GM18517 (cell line): ENCODE data around the gene EPN3.

Experiments
- ATAC-seq: cut with Tn5 transposase; IDR thresholded peaks from one replicate; pipeline ENCODE4 v1.9.1; 2021; ENCODE audit warnings: mild to moderate bottlenecking, moderate library complexity; ENCODE audit not compliant: unreplicated experiment

Gene EPN3

DNA sequence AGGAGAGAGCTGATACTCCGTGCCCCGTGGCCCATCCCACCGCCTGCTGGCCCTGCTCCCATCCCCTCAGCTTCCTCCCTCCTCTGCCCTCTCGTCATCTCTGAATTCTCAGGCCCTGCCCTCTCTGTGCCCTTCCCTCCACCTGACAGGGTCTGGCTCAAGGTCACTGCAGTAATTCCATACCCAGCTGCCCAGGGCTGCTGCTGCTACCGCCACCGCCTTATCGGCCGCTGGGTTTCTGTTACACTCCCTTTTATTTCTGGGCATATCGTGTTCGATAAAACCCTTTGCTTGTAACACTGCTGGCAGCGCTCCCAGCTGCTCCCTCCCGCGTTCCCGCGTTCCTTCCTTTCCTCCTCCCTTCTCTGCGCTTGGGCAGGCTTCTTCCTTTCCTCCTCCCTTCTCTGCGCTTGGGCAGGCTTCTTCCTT lies 1.2 kb downstream of the EPN3 start:
- ATAC-seq: no peak

DNA sequence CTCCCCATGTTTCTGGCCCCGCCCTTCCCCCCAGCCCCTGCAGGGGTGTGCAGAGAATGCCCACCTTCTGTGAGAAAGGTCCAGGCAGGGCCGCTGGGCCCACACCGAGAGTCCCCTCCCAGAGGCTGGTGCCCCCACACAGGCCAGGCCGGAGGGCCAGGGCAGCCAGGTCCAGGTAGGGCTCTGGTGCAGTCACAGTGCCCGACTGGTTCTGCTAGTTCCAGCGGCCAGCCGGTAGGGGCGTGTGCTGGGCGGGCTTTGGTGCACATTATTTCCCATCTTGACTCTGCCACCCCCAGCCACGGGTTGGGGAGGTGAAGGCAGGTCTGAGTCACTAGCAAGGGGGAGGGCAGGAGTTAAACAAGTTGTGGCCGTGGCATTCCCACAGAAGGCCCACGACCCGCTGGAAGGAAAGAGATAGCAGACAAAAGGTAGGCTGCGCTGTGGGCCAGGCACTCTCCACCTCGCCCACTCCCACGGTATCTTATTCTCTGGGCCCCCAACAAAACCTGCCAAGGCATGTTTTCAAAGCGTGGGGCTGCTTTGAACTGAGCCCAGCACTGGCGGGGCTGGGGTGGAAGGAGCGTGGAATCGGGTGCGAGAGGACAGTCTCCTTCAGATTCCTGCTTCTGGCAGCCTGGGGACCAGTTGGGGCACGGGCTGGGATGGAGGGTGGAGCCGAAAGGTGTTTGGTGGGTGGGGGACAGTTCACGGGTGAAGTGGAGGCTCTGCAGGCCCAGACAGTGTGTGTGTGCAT lies 1.9 kb downstream of the EPN3 start:
- no peak for ATAC-seq

GRCh38 chr17:50534979-50535326 lies 2.4 kb downstream of the EPN3 start:
- ATAC-seq: no peak

- no peak for ATAC-seq
These were observed 2.9 kb downstream of the EPN3 start for GRCh38 chr17:50535407-50535806.

- ATAC-seq: no peak
These were observed 4.4 kb downstream of the EPN3 start for GRCh38 chr17:50536683-50537646.

DNA sequence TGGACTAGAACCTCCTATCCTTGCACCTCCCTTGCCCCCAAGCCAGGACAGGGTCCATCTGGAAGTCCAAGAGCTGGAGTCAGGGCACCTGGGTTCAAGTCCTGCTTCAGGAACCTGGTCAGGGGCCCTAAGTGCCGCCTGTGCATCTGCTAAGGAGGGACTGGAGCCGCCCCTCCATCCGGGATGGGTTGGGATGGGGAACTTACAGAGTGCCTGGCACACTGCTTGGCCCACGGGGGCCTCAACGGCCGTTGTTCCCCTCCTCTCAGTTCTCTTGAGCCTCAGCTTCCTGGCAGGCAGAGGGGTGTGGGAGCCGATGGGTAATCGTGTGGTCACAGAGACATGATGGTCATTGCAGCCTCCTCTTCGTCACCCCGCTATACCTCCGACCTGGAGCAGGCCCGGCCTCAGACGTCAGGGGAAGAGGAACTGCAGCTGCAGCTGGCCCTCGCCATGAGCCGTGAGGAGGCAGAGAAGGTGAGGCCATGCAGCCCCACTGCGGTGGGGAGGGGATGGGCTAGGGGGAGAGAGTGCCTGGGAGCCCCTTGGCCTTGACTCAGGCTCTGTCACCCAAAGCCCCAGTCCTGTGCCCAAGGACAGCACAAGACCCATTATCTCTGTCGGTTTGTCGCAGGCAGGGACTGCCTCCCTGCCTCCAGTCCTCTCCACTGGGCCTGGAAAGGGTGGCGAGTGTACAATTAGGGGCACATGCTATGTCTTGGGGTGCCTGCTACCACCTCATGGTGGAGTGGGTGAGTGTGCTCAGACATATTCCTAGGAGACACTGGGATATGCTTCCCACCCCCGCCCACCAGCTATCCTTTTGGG lies 5.4 kb downstream of the EPN3 start:
- no peak for ATAC-seq

GRCh38 chr17:50538549-50539410 lies 6.2 kb downstream of the EPN3 start:
- ATAC-seq: no peak

DNA sequence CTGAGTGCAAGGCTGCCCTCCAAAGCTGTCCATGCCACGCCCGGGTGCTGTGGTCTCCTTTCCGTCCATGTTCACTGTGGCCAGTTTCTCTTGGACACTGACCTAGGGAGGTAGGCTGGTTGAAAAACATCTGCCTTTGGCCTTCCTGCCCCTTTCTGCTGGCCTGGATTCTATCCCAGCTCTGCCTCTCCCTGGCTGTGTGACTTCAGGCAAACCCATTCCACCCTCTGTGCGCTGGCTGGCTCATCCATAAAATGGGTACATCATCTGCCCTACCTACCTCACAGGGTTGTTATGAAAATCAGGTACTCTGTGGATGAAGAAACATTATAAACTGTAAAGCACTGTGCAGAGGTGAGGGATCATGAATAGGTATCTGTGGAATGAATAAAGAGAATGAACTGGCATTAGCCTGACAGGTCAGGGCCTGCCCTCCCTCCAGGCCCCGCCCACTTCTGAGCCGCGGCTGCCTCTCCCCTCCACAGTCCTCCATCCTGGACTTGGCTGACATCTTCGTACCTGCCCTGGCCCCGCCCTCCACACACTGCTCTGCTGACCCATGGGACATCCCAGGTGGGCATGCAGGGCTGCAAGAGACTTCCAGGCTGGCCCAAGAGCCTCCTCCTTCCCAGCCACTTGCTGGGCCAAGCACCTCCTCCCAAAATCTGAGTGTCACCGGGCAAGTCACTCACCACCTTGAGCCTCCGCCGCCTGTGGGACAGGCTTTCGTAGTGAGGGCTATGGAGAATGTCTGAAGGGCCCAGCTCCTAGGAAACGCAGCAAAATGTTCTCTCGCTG lies 7.4 kb downstream of the EPN3 start:
- no peak for ATAC-seq

DNA sequence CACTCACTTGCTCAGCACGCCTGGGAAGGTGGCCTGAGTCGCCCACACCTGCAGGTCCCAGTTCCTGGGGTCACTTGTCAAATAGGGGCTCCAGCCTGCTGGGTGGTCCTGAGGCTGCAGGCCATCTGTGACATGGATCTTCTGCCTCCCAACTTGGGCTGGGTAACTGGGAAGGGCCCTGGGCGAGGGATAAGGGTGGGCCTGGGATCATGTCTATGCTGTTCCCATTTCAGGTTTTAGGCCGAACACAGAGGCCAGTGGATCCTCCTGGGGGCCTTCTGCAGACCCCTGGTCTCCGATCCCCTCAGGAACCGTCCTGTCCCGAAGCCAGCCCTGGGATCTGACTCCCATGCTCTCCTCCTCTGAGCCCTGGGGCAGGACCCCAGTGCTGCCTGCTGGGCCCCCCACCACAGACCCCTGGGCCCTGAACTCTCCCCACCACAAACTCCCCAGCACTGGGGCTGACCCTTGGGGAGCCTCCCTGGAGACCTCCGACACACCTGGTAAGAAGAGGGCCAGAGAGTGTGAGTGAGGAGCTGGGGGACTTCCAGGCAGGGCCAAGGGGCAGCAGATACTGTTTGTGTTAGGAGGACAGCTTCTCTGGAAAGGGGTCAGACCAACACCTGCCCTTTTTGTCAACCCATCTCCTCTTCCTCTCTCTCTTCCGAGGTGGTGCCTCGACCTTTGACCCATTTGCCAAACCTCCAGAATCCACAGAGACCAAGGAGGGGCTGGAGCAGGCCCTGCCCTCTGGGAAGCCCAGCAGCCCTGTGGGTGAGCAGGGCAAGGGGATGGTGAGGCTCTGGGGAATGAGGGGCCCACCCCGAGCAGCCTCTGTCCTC lies 8.2 kb downstream of the EPN3 start:
- no peak for ATAC-seq

GRCh38 chr17:50541402-50541715 lies 8.8 kb downstream of the EPN3 start:
- no peak for ATAC-seq

- peak; percentile 66 for ATAC-seq
These were observed 9.5 kb downstream of the EPN3 start for GRCh38 chr17:50541716-50542688.

DNA sequence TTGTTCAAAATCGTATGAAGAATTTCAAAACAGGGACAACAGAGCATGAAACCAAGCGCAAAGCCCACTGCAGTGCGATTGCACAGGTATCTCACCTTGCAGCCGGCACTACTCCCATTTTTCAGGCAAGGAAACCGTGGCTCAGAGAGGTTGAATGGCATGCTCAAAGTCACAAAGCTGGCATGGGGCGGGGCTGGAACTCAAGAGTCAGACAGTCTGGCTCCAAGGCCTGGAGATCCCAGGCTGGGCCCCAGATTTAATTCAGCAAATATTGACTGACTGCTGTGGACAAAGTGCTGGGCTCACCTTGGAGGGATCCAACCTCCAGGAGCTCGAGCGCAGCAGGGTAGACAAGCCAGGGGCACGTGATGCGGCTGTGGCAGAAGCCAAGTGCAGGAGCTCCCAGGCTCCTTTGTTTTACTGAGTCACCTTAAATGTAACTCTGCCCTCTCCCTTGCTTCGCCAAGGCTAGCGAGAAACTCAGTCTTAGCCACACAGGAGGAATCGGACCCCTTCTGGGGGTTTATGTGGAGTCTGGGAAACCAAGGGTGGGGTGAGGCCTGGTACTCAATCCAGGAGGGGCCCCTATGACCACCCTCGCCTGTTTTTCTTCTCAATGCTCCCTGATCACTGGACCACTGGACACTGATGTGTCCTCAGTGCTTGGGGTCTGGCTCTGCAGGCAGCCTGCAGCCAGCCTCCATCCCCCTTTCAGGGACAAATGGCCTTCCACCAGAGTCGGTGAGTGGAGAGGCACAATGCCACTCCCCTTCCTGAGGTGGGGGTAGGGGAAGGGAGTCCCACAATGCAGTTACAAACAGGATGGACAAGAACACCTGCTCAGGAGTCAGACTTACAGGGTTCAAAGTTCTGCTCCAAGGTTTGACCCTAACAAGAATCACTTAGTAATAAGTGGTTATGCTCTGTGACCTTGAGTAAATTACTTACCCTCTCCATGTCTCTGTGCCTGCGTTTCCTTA lies 10.6 kb downstream of the EPN3 start:
- ATAC-seq: no peak

DNA sequence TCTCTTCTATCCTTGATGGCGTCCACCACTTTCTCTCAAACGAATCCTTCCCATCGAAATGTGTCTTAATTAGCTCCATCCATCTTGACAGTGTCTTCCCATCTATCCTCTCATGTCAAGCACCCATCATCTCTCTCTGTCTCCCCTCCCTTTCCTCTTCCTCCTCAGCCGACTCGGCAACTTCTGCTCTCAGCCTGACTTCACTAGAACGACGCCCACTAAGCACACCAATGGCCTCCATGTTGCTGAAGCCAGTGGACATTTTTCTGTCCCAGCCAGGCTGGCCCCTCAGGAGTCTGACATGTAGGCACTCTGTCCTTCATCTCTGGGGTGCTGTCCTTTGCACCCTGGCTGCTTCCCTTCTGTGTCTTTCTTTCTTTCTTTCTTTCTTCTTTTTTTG lies 12.0 kb downstream of the EPN3 start:
- no peak for ATAC-seq

GRCh38 chr17:50545311-50545710 lies 12.8 kb downstream of the EPN3 start:
- no peak for ATAC-seq

DNA sequence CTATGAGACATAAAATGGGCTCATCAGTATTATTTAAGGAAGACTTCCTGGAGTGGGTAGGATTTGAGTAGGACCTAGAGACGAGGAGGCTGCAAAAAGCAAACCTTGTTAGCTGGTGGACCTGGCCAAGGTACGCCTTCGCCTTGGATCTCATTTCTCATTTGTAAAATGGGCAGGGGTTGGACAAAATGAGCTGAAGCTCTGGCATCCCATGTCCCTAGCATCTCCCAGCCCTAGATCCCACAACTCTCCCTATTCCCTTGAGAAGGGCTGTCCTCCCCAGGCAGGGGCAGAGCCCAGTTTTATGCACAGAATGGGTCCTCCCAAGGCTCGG lies 14.1 kb downstream of the EPN3 start:
- ATAC-seq: no peak

DNA sequence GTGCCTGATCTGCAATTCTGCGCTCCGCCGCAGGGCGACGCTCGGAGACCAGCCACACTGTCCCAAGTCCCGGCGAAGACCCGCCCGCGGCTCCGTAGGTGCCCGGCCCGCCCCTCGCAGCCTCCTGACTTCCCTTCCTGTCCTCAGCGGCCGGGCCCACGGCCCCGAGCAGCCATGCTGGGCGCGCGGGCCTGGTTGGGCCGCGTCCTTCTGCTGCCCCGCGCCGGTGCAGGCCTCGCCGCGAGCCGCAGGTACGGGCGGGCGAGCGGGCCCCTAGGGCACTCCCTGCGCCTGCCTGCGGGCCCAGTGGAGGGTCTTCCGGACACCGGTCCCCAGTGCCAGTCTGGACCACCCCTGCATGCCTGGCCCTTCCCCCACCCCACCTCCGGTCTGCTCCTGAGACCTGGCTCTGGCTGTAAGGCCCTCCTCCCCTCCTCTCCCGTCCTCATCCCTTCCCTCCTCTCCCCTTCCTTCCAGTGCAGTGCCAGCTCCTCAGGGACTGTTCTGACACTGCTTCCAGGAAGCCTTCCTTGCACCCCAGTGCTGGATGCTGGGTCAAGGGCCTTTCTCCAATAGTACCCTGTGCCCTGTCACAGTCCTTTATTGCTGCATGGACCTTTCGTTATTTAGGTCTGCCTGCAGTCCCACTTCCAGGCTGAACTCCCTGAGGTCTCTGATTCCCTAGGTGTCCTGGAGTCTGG lies 14.7 kb downstream of the EPN3 start, which contains the start of gene SPATA20:
TSS of gene SPATA20 (plus strand) at position 140 of the 701 bp plus-strand sequence. CDS start at position 175, 35 bp downstream.
- ATAC-seq: peak; percentile 67
